G401 (cell line): Measurements from ENCODE around the gene RXRB. TPM values are rescaled to one million over a fixed set of nuclear protein-coding genes. Genes with fewer than 3 reads are reported as not detected.

Experiments
- total RNA-seq: library from RNA; depleted of rRNA; stranded (reverse); fragments of >200 nt; shearing (Covaris generic); gene quantifications from 2 replicates; pipeline ENCODE4 v1.2.3, GENCODE V29; 2014; rRNA removed

RXRB gene
- total RNA-seq, 1 experiment from 2014 or later = 11.5 TPM

Other genes with a start within 250 kb of the RXRB start
- gene HLA-DMA, start 247.6 kb downstream of the RXRB start, total RNA-seq = 11.4 and 15.8 TPM in 2 replicates
- 96.4 and 172 TPM in 2 replicates for gene BRD2, start 232.1 kb downstream of the RXRB start, total RNA-seq
- 1.4 and 1.7 TPM in 2 replicates for gene HLA-DOA, start 191.1 kb downstream of the RXRB start, total RNA-seq
- not detected in 2 replicates for gene HLA-DPA1, start 127.0 kb downstream of the RXRB start, total RNA-seq
- gene HLA-DPB1, start 124.7 kb downstream of the RXRB start, total RNA-seq = not detected in 2 replicates
- 7.0 and 10.4 TPM in 2 replicates for gene COL11A2, start 8.2 kb downstream of the RXRB start, total RNA-seq
- gene SLC39A7, start 202 bp upstream of the RXRB start, total RNA-seq = 102 and 108 TPM in 2 replicates
- gene HSD17B8, start 4.0 kb upstream of the RXRB start, total RNA-seq = 13.3 and 18.2 TPM in 2 replicates
- 51.2 and 53.3 TPM in 2 replicates for gene RING1, start 7.8 kb upstream of the RXRB start, total RNA-seq
- 11.3 and 27.1 TPM in 2 replicates for gene VPS52, start 71.2 kb upstream of the RXRB start, total RNA-seq
- 3,510 and 5,097 TPM in 2 replicates for gene RPS18, start 71.4 kb upstream of the RXRB start, total RNA-seq
- gene B3GALT4, start 76.5 kb upstream of the RXRB start, total RNA-seq = 0.61 and 1.9 TPM in 2 replicates
- gene WDR46, start 88.6 kb upstream of the RXRB start, total RNA-seq = 91.6 and 107 TPM in 2 replicates
- 131 and 154 TPM in 2 replicates for gene PFDN6, start 88.9 kb upstream of the RXRB start, total RNA-seq
- 58.4 and 62.4 TPM in 2 replicates for gene RGL2, start 98.3 kb upstream of the RXRB start, total RNA-seq
- 29.8 and 32.7 TPM in 2 replicates for gene TAPBP, start 113.4 kb upstream of the RXRB start, total RNA-seq
- gene ZBTB22, start 117.1 kb upstream of the RXRB start, total RNA-seq = 12.8 and 17.1 TPM in 2 replicates
- 49.3 and 66.2 TPM in 2 replicates for gene DAXX, start 122.3 kb upstream of the RXRB start, total RNA-seq
- gene KIFC1, start 191.2 kb upstream of the RXRB start, total RNA-seq = 98.5 and 123 TPM in 2 replicates
- gene PHF1, start 210.3 kb upstream of the RXRB start, total RNA-seq = 26.0 and 38.0 TPM in 2 replicates
- 304 and 376 TPM in 2 replicates for gene CUTA, start 217.4 kb upstream of the RXRB start, total RNA-seq
- gene SYNGAP1, start 219.4 kb upstream of the RXRB start, total RNA-seq = 4.0 and 7.4 TPM in 2 replicates